ENCODE results near the gene PCGF6.

The PCGF6 gene

GRCh38 chr10:103280506-103280905 is 70.4 kb downstream of the PCGF6 start:
- no peak for TF ChIP-seq CTCF (IDR thresholded peaks at IDR 0.05; ENCODE audit: low read depth, low read length)
- DNase-seq (ENCODE audit: extremely low read depth, low read depth), result no peak

GRCh38 chr10:103280031-103280430 is 70.9 kb downstream of the PCGF6 start:
- TF ChIP-seq CTCF (IDR thresholded peaks at IDR 0.05; ENCODE audit: low read depth, low read length), result no peak
- no peak for DNase-seq (ENCODE audit: extremely low read depth, low read depth)

GRCh38 chr10:103278862-103279298 is 72.1 kb downstream of the PCGF6 start:
- DNase-seq (ENCODE audit: extremely low read depth, low read depth), result no peak
- TF ChIP-seq CTCF (IDR thresholded peaks at IDR 0.05; ENCODE audit: low read depth, low read length), result no peak

GRCh38 chr10:103278537-103278823 is 72.5 kb downstream of the PCGF6 start:
- TF ChIP-seq CTCF (IDR thresholded peaks at IDR 0.05; ENCODE audit: low read depth, low read length), result no peak

DNA sequence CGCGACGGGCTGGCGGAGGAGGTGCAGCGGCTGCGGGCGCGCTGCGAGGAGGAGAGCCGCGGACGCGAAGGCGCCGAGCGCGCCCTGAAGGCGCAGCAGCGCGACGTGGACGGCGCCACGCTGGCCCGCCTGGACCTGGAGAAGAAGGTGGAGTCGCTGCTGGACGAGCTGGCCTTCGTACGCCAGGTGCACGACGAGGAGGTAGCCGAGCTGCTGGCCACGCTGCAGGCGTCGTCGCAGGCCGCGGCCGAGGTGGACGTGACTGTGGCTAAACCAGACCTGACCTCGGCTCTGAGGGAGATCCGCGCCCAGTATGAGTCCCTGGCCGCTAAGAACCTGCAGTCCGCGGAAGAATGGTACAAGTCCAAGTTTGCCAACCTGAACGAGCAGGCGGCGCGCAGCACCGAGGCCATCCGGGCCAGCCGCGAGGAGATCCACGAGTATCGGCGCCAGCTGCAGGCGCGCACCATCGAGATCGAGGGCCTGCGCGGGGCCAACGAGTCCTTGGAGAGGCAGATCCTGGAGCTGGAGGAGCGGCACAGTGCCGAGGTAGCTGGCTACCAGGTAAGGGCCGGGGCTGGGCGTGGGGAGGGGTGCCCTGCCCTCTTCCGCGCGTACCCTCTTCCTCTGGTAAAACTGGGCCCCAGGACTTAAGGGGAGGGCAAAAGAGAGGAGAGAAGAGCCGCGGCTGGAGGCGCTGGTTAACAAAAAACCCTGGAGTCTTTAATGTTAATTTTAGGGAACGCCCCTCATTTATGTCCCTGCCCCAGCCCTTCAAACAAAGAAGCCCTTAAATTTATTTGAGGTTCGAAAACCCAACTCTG is 73.0 kb downstream of the PCGF6 start:
- DNase-seq (ENCODE audit: extremely low read depth, low read depth), result no peak
- no peak for TF ChIP-seq CTCF (IDR thresholded peaks at IDR 0.05; ENCODE audit: low read depth, low read length)

More at GRCh38 chr10:103278537-103278823, 72.5 kb downstream of the PCGF6 start:
- DNase-seq (ENCODE audit: extremely low read depth, low read depth), result no peak

GRCh38 chr10:103276896-103277712 is 73.8 kb downstream of the PCGF6 start, which contains the start of gene INA:
TSS of gene INA (plus strand) at chr10:103277138. CDS start at chr10:103277212, 74 bp downstream.
- no peak for TF ChIP-seq CTCF (IDR thresholded peaks at IDR 0.05; ENCODE audit: low read depth, low read length)
- no peak for DNase-seq (ENCODE audit: extremely low read depth, low read depth)
